PFSK-1 (cell line): ENCODE data around the gene PRKCE.

ENCODE experiments used
- FOXP2 ChIP-seq: optimal IDR thresholded peaks from 2 replicates; pipeline ENCODE3; 2011; ENCODE audit warnings: borderline replicate concordance, control low read depth, inconsistent platforms; ENCODE audit not compliant: insufficient read depth; ENCODE audit errors: extremely low read length, extremely low read depth
- POLR2AphosphoS5 ChIP-seq: IDR thresholded peaks from 2 replicates; pipeline ENCODE4 v1.6.1; 2012; ENCODE audit warnings: low read depth, mild to moderate bottlenecking, control low read depth, low read length, moderate library complexity
- REST ChIP-seq, 2 experiments: IDR thresholded peaks; 2 replicates each; pipeline versions ENCODE4 v1.6.1 to v1.8.0; 2011 to 2012; ENCODE audit warnings: low read depth in 2 of 2, low read length in 2 of 2, control low read depth in 1 of 2, inconsistent platforms in 1 of 2, mild to moderate bottlenecking in 1 of 2, moderate library complexity in 1 of 2; ENCODE audit not compliant: insufficient read depth in 1 of 2
- SIN3A ChIP-seq: IDR thresholded peaks from 2 replicates; pipeline ENCODE4 v1.6.1; 2012; ENCODE audit warnings: mild to moderate bottlenecking, low read length, moderate library complexity, borderline replicate concordance; ENCODE audit not compliant: insufficient read depth
- TAF1 ChIP-seq: IDR thresholded peaks from 2 replicates; pipeline ENCODE4 v1.6.1; 2012; ENCODE audit warnings: low read length, control low read depth, borderline replicate concordance; ENCODE audit not compliant: insufficient read depth

Gene PRKCE

GRCh38 chr2:45691171-45691999 lies 39.9 kb downstream of the PRKCE start:
- no peak for TF ChIP-seq POLR2AphosphoS5
- TF ChIP-seq REST (IDR thresholded peaks at IDR 0.05; ENCODE audit: insufficient read depth in 1 of 2, low read depth in 2 of 2, low read length in 2 of 2): no peak
- TF ChIP-seq TAF1: no peak
- TF ChIP-seq SIN3A: no peak
- no peak for TF ChIP-seq FOXP2

GRCh38 chr2:45692566-45692965 lies 41.1 kb downstream of the PRKCE start:
- TF ChIP-seq TAF1 (no peak), FOXP2 (no peak), POLR2AphosphoS5 (no peak), REST (IDR thresholded peaks at IDR 0.05; ENCODE audit: insufficient read depth in 1 of 2, low read depth in 2 of 2, low read length in 2 of 2) (no peak), SIN3A (no peak)

GRCh38 chr2:45696708-45697107 lies 45.2 kb downstream of the PRKCE start:
- TF ChIP-seq POLR2AphosphoS5: no peak
- no peak for TF ChIP-seq TAF1
- no peak for TF ChIP-seq FOXP2

- TF ChIP-seq FOXP2 (no peak), SIN3A (no peak), REST (IDR thresholded peaks at IDR 0.05; ENCODE audit: insufficient read depth in 1 of 2, low read depth in 2 of 2, low read length in 2 of 2) (no peak), TAF1 (no peak), POLR2AphosphoS5 (no peak)
These were observed 45.7 kb downstream of the PRKCE start for GRCh38 chr2:45697190-45697589.

- TF ChIP-seq REST (IDR thresholded peaks at IDR 0.05; ENCODE audit: insufficient read depth in 1 of 2, low read depth in 2 of 2, low read length in 2 of 2): no peak
- TF ChIP-seq SIN3A: no peak
- no peak for TF ChIP-seq TAF1
- TF ChIP-seq FOXP2: no peak
- no peak for TF ChIP-seq POLR2AphosphoS5
These were observed 47.1 kb downstream of the PRKCE start for GRCh38 chr2:45698554-45698953.
